Naive thymus-derived CD4-positive, alpha-beta T cell (primary cell): ENCODE results near the gene ANXA4. TPM values are rescaled to one million over a fixed set of nuclear protein-coding genes. Genes with fewer than 3 reads are reported as not detected.

ENCODE experiments used
- ATAC-seq: fragments of 150-1000 bp; cut with Tn5 transposase; 2 replicates; pipeline ENCODE4 v1.10.0; 2021; ENCODE audit warnings: mild to moderate bottlenecking, moderate library complexity
- CTCF ChIA-PET: fragments of 350-600 bp; sonication (Branson Sonifier 250); formaldehyde crosslinking; loops from one replicate; lab custom pipeline; 2021; ENCODE audit warnings: antibody characterized with exemption; lab: Charles Lee
- POLR2A ChIA-PET: fragments of 350-600 bp; sonication (Branson Sonifier 250); formaldehyde crosslinking; loops from one replicate; lab custom pipeline; 2021; ENCODE audit warnings: antibody characterized with exemption, inconsistent platforms; lab: Charles Lee
- DNase-seq, 9 donors: peaks; one replicate each; pipeline versions ENCODE4 v3.0.0 to v3.0.0-alpha.2; 2020 to 2022; ENCODE audit warnings: mixed read lengths in 1 of 9
- H3K27ac ChIP-seq: one replicate; pipeline ENCODE4 v1.7.0; 2013; ENCODE audit warnings: mild to moderate bottlenecking, low read depth, low read length, moderate library complexity
- H3K27me3 ChIP-seq, 2 donors: one replicate each; pipeline ENCODE4 v1.7.0; 2013; ENCODE audit warnings: low read length in 2 of 2, mild to moderate bottlenecking in 2 of 2, moderate library complexity in 2 of 2; ENCODE audit not compliant: control insufficient read depth in 2 of 2, insufficient read depth in 2 of 2
- H3K36me3 ChIP-seq, 3 experiments: 1 replicate in 2 of 3; 2 replicates in 1 of 3; pipeline ENCODE4 v1.7.0; 2013; ENCODE audit warnings: low read length in 3 of 3, mild to moderate bottlenecking in 3 of 3, moderate library complexity in 1 of 3; ENCODE audit not compliant: insufficient read depth in 3 of 3, control insufficient read depth in 2 of 3
- H3K4me1 ChIP-seq, 2 donors: one replicate each; pipeline ENCODE4 v1.7.0; 2013; ENCODE audit warnings: low read length in 2 of 2, mild to moderate bottlenecking in 2 of 2, moderate library complexity in 1 of 2; ENCODE audit not compliant: control insufficient read depth in 2 of 2, insufficient read depth in 2 of 2
- H3K4me3 ChIP-seq: 2 replicates; pipeline ENCODE4 v1.7.0; 2013; ENCODE audit warnings: mild to moderate bottlenecking, low read length
- H3K9me3 ChIP-seq, 3 experiments: 1 replicate in 2 of 3; 2 replicates in 1 of 3; pipeline ENCODE4 v1.7.0; 2013; ENCODE audit warnings: low read length in 3 of 3; ENCODE audit not compliant: control insufficient read depth in 2 of 3
- H3K27ac Mint-ChIP-seq, 9 donors: one replicate each; pipeline ENCODE4 v1.8.0; 2020 to 2022; ENCODE audit warnings: mixed read lengths in 9 of 9, mild to moderate bottlenecking in 8 of 9, moderate library complexity in 5 of 9, inconsistent platforms in 2 of 9
- H3K27me3 Mint-ChIP-seq, 5 donors: one replicate each; pipeline ENCODE4 v1.8.0; 2021 to 2022; ENCODE audit warnings: mixed read lengths in 5 of 5, mild to moderate bottlenecking in 1 of 5
- H3K36me3 Mint-ChIP-seq, 5 donors: one replicate each; pipeline ENCODE4 v1.8.0; 2020 to 2022; ENCODE audit warnings: mixed read lengths in 5 of 5, mild to moderate bottlenecking in 3 of 5, inconsistent platforms in 1 of 5
- H3K4me1 Mint-ChIP-seq, 7 donors: one replicate each; pipeline ENCODE4 v1.8.0; 2020 to 2022; ENCODE audit warnings: mixed read lengths in 7 of 7, mild to moderate bottlenecking in 3 of 7, inconsistent platforms in 1 of 7
- H3K4me3 Mint-ChIP-seq, 10 donors: one replicate each; pipeline ENCODE4 v1.8.0; 2020 to 2022; ENCODE audit warnings: mild to moderate bottlenecking in 10 of 10, mixed read lengths in 10 of 10, moderate library complexity in 6 of 10, inconsistent platforms in 2 of 10
- H3K9me3 Mint-ChIP-seq, 11 donors: one replicate each; pipeline ENCODE4 v1.8.0; 2020 to 2022; ENCODE audit warnings: mixed read lengths in 11 of 11, mild to moderate bottlenecking in 4 of 11, inconsistent platforms in 1 of 11, moderate library complexity in 1 of 11
- intact Hi-C, 2 donors: fragments of 100-400 bp; cut with micrococcal nuclease; formaldehyde crosslinking; loops; one replicate each; pipeline ENCODE4 v1.15.1; 2023
- polyA plus RNA-seq, 2 donors: library from polyadenylated mRNA; unstranded; fragments of 300-500 nt; fragmentation: Illumina TruSeq; gene quantifications; one replicate each; pipeline ENCODE4 v1.2.3, GENCODE V29; 2021
- total RNA-seq, 6 experiments: library from RNA in 5 of 6; stranded (reverse) in 5 of 6; gene quantifications; 1 replicate in 5 of 6; 2 replicates in 1 of 6; pipeline ENCODE4 v1.2.3 and lab custom pipeline; 2021 to 2026

ANXA4 gene
- total and polyA plus RNA-seq, 7 experiments from 2014 or later = 3.1 to 75.6 (median 11.5) TPM

- H3K4me3 ChIP-seq = no peak overlapping the region
- CTCF ChIA-PET = interaction anchor here (1.0 kb wide), 1 partner anchor 81 kb away, joined by 3 read pairs; no protein-coding TSS in a partner anchor
- no peaks in the 10 kb centered on the region for H3K36me3 ChIP-seq
- Mint-ChIP-seq H3K36me3 (peaks cover 0 to 26% (median 0%) of the 10 kb centered on the region in 5 donors), H3K27ac (peak overlapping the region in 1 of 9 donors; percentile 13), H3K4me1 (peaks cover 4 to 23% (median 16%) of the 10 kb centered on the region in 7 donors), H3K4me3 (no peak overlapping the region), H3K27me3 (no peaks in the 10 kb centered on the region), H3K9me3 (no peaks in the 10 kb centered on the region)
- ATAC-seq (no peak), DNase-seq (no peak)
- H3K27ac ChIP-seq = no peak overlapping the region
- H3K4me1 ChIP-seq = peaks cover 0 to 4% of the 10 kb centered on the region in 2 donors
- H3K9me3 ChIP-seq = no peaks in the 10 kb centered on the region
- H3K27me3 ChIP-seq = no peaks in the 10 kb centered on the region
- intact Hi-C loops = no loop called here
- POLR2A ChIA-PET = interaction anchor here (1.1 kb wide), 1 partner anchor 81 kb away, joined by 3 read pairs; no protein-coding TSS in a partner anchor
Observed at GRCh38 chr2:69805887-69806286, 64.0 kb downstream of the ANXA4 start.

- Mint-ChIP-seq H3K9me3 (no peaks in the 10 kb centered on the region), H3K27ac (peak overlapping the region in 1 of 9 donors; percentile 61), H3K36me3 (peaks cover 0 to 23% (median 0%) of the 10 kb centered on the region in 5 donors), H3K4me3 (no peak overlapping the region), H3K4me1 (peaks cover 3 to 18% (median 15%) of the 10 kb centered on the region in 7 donors), H3K27me3 (no peaks in the 10 kb centered on the region)
- DNase-seq = no peak
- Histone ChIP-seq H3K4me1 (peaks cover 0 to 4% of the 10 kb centered on the region in 2 donors), H3K9me3 (no peaks in the 10 kb centered on the region), H3K4me3 (no peak overlapping the region), H3K36me3 (no peaks in the 10 kb centered on the region), H3K27ac (no peak overlapping the region), H3K27me3 (no peaks in the 10 kb centered on the region)
- CTCF ChIA-PET = no interaction called here
- POLR2A ChIA-PET = no interaction called here
- intact Hi-C loops = no loop called here
- ATAC-seq = no peak
Observed at GRCh38 chr2:69807821-69808540, 66.0 kb downstream of the ANXA4 start.

- H3K9me3 ChIP-seq = no peaks in the 10 kb centered on the region
- H3K4me3 ChIP-seq = no peak overlapping the region
- CTCF ChIA-PET = interaction anchor here (0.7 to 0.8 kb wide), 2 partner anchors 52 to 245 kb away, joined by 3 read pairs; no protein-coding TSS in a partner anchor
- DNase-seq (no peak), ATAC-seq (no peak)
- H3K27me3 ChIP-seq = no peaks in the 10 kb centered on the region
- H3K27ac ChIP-seq = no peak overlapping the region
- Mint-ChIP-seq H3K4me1 (peaks cover 0 to 5% (median 0%) of the 10 kb centered on the region in 7 donors), H3K9me3 (no peaks in the 10 kb centered on the region), H3K27me3 (no peaks in the 10 kb centered on the region), H3K36me3 (peaks cover 0 to 16% (median 0%) of the 10 kb centered on the region in 5 donors), H3K4me3 (no peak overlapping the region), H3K27ac (peak overlapping the region in 1 of 9 donors; percentile 19)
- POLR2A ChIA-PET = no interaction called here
- intact Hi-C loops = loop anchor here in 1 of 2 donors (10.0 kb wide), 1 partner anchor 1346 kb away; the partner anchor contains the start of genes APLF and FBXO48
- H3K4me1 ChIP-seq = no peaks in the 10 kb centered on the region
- H3K36me3 ChIP-seq = no peaks in the 10 kb centered on the region
Observed at GRCh38 chr2:69810550-69810949, 68.6 kb downstream of the ANXA4 start.

GRCh38 chr2:69811018-69811417, 69.1 kb downstream of the ANXA4 start:
- H3K9me3 ChIP-seq = no peaks in the 10 kb centered on the region
- H3K4me3 Mint-ChIP-seq = no peak overlapping the region
- no peak for ATAC-seq
- H3K9me3 Mint-ChIP-seq = no peaks in the 10 kb centered on the region
- H3K27me3 Mint-ChIP-seq = no peaks in the 10 kb centered on the region
- no peak overlapping the region for H3K4me3 ChIP-seq
- POLR2A ChIA-PET = interaction anchor here (0.6 kb wide), 1 partner anchor 386 kb away, joined by 3 read pairs; no protein-coding TSS in a partner anchor
- H3K27ac Mint-ChIP-seq = no peak overlapping the region
- CTCF ChIA-PET = no interaction called here
- H3K27me3 ChIP-seq = no peaks in the 10 kb centered on the region
- intact Hi-C loops = loop anchor here in 1 of 2 donors (10.0 kb wide), 1 partner anchor 1346 kb away; the partner anchor contains the start of genes APLF and FBXO48
- DNase-seq = no peak
- no peaks in the 10 kb centered on the region for H3K36me3 ChIP-seq
- H3K4me1 Mint-ChIP-seq = peaks cover 0 to 5% (median 0%) of the 10 kb centered on the region in 7 donors
- H3K4me1 ChIP-seq = no peaks in the 10 kb centered on the region
- no peak overlapping the region for H3K27ac ChIP-seq
- H3K36me3 Mint-ChIP-seq = peaks cover 0 to 16% (median 0%) of the 10 kb centered on the region in 5 donors

GRCh38 chr2:69811591-69811990, 69.7 kb downstream of the ANXA4 start:
- DNase-seq = no peak
- H3K27me3 ChIP-seq = no peaks in the 10 kb centered on the region
- intact Hi-C loops = loop anchor here in 1 of 2 donors (10.0 kb wide), 1 partner anchor 1347 kb away; the partner anchor contains the start of genes APLF and FBXO48
- H3K27me3 Mint-ChIP-seq = no peaks in the 10 kb centered on the region
- ChIA-PET CTCF (interaction anchor here (2.7 kb wide), 1 partner anchor 87 kb away, joined by 19 read pairs; no protein-coding TSS in a partner anchor), POLR2A (interaction anchor here (0.6 kb wide), 1 partner anchor 387 kb away, joined by 3 read pairs; no protein-coding TSS in a partner anchor)
- H3K4me3 ChIP-seq = no peak overlapping the region
- peaks cover 0 to 13% (median 0%) of the 10 kb centered on the region in 5 donors for H3K36me3 Mint-ChIP-seq
- ATAC-seq = no peak
- H3K9me3 ChIP-seq = no peaks in the 10 kb centered on the region
- H3K4me3 Mint-ChIP-seq = no peak overlapping the region
- H3K27ac ChIP-seq = no peak overlapping the region
- no peaks in the 10 kb centered on the region for H3K4me1 ChIP-seq
- H3K9me3 Mint-ChIP-seq = no peaks in the 10 kb centered on the region
- peaks cover 0 to 9% (median 0%) of the 10 kb centered on the region in 7 donors for H3K4me1 Mint-ChIP-seq
- H3K27ac Mint-ChIP-seq = no peak overlapping the region
- no peaks in the 10 kb centered on the region for H3K36me3 ChIP-seq

GRCh38 chr2:69815717-69816116, 73.8 kb downstream of the ANXA4 start:
- H3K27me3 ChIP-seq = no peaks in the 10 kb centered on the region
- H3K27ac Mint-ChIP-seq = no peak overlapping the region
- H3K4me3 Mint-ChIP-seq = no peak overlapping the region
- peaks cover 0 to 20% (median 4%) of the 10 kb centered on the region in 5 donors for H3K36me3 Mint-ChIP-seq
- H3K9me3 Mint-ChIP-seq = peaks cover 0 to 1% (median 0%) of the 10 kb centered on the region in 11 donors
- H3K27ac ChIP-seq = no peak overlapping the region
- intact Hi-C loops = loop anchor here (2.0 to 10.0 kb wide), 5 partner anchors 53 to 1351 kb away; partner anchors contain the start of genes ANXA4 (in 2 of the 2), APLF (in 1 of the 2) and FBXO48 (in 1 of the 2)
- POLR2A ChIA-PET = interaction anchor here (0.6 to 1.9 kb wide), 4 partner anchors 13 to 275 kb away, joined by 3 to 5 read pairs (median 3); partner anchors contain the start of gene GMCL1
- no peaks in the 10 kb centered on the region for H3K36me3 ChIP-seq
- H3K4me3 ChIP-seq = no peak overlapping the region
- DNase-seq = no peak
- no peak for ATAC-seq
- no peaks in the 10 kb centered on the region for H3K9me3 ChIP-seq
- CTCF ChIA-PET = interaction anchor here (0.7 to 8.0 kb wide), 6 partner anchors 13 to 94 kb away, joined by 3 to 163 read pairs (median 4); no protein-coding TSS in a partner anchor
- no peaks in the 10 kb centered on the region for H3K4me1 ChIP-seq
- H3K4me1 Mint-ChIP-seq = peaks cover 0 to 15% (median 5%) of the 10 kb centered on the region in 7 donors
- no peaks in the 10 kb centered on the region for H3K27me3 Mint-ChIP-seq
